ENCODE measurements around the gene CRB3.
A peak's percentile ranks its signal among the peaks of the same experiment; 100 is the strongest.

CRB3 gene

GRCh38 chr19:6480848-6481415, 16.9 kb downstream of the CRB3 start:
- Histone ChIP-seq H3K27ac (replicated peaks) (peak overlapping the region; percentile 90), H3K27me3 (ENCODE audit: insufficient read depth, poor library complexity, severe bottlenecking) (no peaks in the 10 kb centered on the region), H3K4me3 (replicated peaks; ENCODE audit: insufficient read depth, low read length) (peak overlapping the region; percentile 65)
- DNase-seq (ENCODE audit: low read depth in 1 of 2, low spot score in 1 of 2): no peak
- no peak for TF ChIP-seq SPI1 (IDR thresholded peaks at IDR 0.05; ENCODE audit: borderline replicate concordance, low read depth)
- TF ChIP-seq, protein P1, sequence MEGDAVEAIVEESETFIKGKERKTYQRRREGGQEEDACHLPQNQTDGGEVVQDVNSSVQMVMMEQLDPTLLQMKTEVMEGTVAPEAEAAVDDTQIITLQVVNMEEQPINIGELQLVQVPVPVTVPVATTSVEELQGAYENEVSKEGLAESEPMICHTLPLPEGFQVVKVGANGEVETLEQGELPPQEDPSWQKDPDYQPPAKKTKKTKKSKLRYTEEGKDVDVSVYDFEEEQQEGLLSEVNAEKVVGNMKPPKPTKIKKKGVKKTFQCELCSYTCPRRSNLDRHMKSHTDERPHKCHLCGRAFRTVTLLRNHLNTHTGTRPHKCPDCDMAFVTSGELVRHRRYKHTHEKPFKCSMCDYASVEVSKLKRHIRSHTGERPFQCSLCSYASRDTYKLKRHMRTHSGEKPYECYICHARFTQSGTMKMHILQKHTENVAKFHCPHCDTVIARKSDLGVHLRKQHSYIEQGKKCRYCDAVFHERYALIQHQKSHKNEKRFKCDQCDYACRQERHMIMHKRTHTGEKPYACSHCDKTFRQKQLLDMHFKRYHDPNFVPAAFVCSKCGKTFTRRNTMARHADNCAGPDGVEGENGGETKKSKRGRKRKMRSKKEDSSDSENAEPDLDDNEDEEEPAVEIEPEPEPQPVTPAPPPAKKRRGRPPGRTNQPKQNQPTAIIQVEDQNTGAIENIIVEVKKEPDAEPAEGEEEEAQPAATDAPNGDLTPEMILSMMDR (IDR thresholded peaks at IDR 0.05; ENCODE audit: insufficient read depth, low read length): no peak
- no peak for TF ChIP-seq GABPA (IDR thresholded peaks at IDR 0.05; ENCODE audit: low read depth)
- TF ChIP-seq, protein P2, sequence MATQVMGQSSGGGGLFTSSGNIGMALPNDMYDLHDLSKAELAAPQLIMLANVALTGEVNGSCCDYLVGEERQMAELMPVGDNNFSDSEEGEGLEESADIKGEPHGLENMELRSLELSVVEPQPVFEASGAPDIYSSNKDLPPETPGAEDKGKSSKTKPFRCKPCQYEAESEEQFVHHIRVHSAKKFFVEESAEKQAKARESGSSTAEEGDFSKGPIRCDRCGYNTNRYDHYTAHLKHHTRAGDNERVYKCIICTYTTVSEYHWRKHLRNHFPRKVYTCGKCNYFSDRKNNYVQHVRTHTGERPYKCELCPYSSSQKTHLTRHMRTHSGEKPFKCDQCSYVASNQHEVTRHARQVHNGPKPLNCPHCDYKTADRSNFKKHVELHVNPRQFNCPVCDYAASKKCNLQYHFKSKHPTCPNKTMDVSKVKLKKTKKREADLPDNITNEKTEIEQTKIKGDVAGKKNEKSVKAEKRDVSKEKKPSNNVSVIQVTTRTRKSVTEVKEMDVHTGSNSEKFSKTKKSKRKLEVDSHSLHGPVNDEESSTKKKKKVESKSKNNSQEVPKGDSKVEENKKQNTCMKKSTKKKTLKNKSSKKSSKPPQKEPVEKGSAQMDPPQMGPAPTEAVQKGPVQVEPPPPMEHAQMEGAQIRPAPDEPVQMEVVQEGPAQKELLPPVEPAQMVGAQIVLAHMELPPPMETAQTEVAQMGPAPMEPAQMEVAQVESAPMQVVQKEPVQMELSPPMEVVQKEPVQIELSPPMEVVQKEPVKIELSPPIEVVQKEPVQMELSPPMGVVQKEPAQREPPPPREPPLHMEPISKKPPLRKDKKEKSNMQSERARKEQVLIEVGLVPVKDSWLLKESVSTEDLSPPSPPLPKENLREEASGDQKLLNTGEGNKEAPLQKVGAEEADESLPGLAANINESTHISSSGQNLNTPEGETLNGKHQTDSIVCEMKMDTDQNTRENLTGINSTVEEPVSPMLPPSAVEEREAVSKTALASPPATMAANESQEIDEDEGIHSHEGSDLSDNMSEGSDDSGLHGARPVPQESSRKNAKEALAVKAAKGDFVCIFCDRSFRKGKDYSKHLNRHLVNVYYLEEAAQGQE (IDR thresholded peaks at IDR 0.05; ENCODE audit: insufficient replicate concordance, low read depth): no peak
- TF ChIP-seq POLR2AphosphoS5 (IDR thresholded peaks at IDR 0.05; ENCODE audit: low read depth): no peak

DNA sequence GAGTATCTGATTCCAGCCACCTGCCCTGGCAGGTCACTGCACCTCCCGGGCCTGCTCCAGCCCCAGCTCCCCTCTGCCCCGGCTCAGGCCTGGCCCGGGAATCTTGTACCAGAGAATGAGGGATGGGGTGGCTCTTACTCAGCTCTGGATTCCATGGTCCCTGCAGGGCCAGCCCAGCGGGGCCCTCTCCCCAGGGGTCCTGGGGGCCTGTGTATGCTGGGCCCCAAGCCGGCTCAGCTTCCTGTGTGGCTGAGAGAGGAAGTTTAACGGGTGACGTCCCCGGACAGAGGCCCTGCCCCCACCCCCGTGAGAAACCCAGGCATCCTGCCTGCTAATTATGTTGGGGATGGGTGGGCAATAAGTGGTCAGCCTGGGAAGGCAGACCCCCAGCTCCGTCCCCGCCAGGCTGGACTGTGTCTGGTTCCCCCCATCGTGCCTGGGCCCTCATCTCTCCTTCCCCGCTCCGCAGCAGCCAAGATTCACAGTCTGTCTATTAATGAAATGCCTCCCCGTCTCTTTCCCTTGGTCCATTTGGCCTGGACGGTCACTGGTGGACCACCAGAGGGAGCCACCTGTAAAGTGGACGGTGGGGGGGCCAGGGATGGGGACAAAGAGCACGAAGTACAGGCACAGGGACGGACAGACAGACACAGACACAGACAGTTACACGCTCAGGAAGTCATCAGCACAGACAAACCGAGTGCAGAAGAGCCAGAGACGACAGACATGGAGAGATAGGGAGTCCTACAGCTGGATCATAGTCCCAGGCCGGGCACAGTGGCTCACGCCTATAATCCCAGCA, 17.7 kb downstream of the CRB3 start, which contains the start of gene DENND1C:
TSS of gene DENND1C (minus strand) at position 247 of the 802 bp plus-strand sequence. CDS start at position 155, 92 bp downstream.
- H3K27ac ChIP-seq (replicated peaks): peak within 1 kb of the TSS; percentile 90
- peak in 1 of 2 experiments; percentile 77 for DNase-seq (ENCODE audit: low read depth in 1 of 2, low spot score in 1 of 2)
- TF ChIP-seq POLR2AphosphoS5 (IDR thresholded peaks at IDR 0.05; ENCODE audit: low read depth) (no peak), GABPA (IDR thresholded peaks at IDR 0.05; ENCODE audit: low read depth) (no peak), SPI1 (IDR thresholded peaks at IDR 0.05; ENCODE audit: borderline replicate concordance, low read depth) (peak; percentile 83)
- TF ChIP-seq, protein P2 (IDR thresholded peaks at IDR 0.05; ENCODE audit: insufficient replicate concordance, low read depth): peak; percentile 26
- TF ChIP-seq, protein P1 (IDR thresholded peaks at IDR 0.05; ENCODE audit: insufficient read depth, low read length): peak; percentile 11

GRCh38 chr19:6482343-6482686, 18.2 kb downstream of the CRB3 start:
- DNase-seq (ENCODE audit: low read depth in 1 of 2, low spot score in 1 of 2): no peak
- Histone ChIP-seq H3K27ac (replicated peaks) (peak overlapping the region; percentile 90), H3K27me3 (ENCODE audit: insufficient read depth, poor library complexity, severe bottlenecking) (no peaks in the 10 kb centered on the region), H3K4me3 (replicated peaks; ENCODE audit: insufficient read depth, low read length) (no peak overlapping the region; the same call in 1 of the 2 replicates)
- no peak for TF ChIP-seq SPI1 (IDR thresholded peaks at IDR 0.05; ENCODE audit: borderline replicate concordance, low read depth)
- TF ChIP-seq, protein P1 (IDR thresholded peaks at IDR 0.05; ENCODE audit: insufficient read depth, low read length): no peak

More for the DNA sequence above, 17.7 kb downstream of the CRB3 start, which contains the start of gene DENND1C:
- Histone ChIP-seq H3K4me3 (replicated peaks; ENCODE audit: insufficient read depth, low read length) (peak within 1 kb of the TSS; percentile 65), H3K27me3 (ENCODE audit: insufficient read depth, poor library complexity, severe bottlenecking) (no peaks in the 10 kb centered on the region)

All from HL-60 (cell line).